Fibroblast of lung (primary cell): ENCODE measurements around the gene HVCN1.

Experiments used
- EZH2 ChIP-seq: IDR thresholded peaks from 2 replicates; pipeline ENCODE4 v1.5.1; 2012; ENCODE audit warnings: low read length, control low read depth, mild to moderate bottlenecking; ENCODE audit errors: missing control alignments
- TF ChIP-seq, protein P1 (sequence below), 2 donors: IDR thresholded peaks in 1 of 2; conservative IDR thresholded peaks in 1 of 2; 1 replicate in 1 of 2; 2 replicates in 1 of 2; pipeline ENCODE4 v1.5.1; 2011 to 2012; ENCODE audit warnings: low read length in 2 of 2, control low read depth in 1 of 2, inconsistent platforms in 1 of 2, low read depth in 1 of 2, mild to moderate bottlenecking in 1 of 2

DNA sequence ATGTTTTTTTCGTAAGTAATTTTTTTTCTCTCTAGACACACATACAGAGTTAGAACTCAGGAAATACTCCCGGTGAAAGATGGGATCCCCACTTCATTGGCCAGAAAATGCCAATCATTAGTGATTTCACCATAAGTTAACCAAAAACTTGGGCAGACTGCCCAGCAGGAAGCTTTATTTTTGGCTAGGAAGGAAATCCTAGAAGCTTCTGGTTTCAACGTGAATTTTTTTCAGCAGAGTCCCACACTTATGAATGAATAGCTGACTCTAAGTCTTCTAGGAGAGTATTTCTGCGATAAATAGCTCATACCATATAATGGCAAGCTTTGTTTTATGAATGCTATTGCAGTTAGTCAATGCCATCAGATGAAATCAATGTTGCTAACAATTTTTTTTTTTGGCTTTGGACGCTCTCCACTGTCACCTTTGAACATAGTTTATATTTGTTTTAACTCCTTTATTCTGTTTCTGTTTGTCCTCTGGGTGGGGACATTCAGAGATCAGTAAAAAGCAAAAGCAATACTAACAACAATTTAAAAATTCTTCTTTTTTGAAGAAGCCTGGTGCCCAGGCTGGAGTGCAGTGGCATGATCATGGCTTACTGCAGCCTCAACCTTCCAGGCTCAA lies 44.3 kb upstream of the HVCN1 start:
- TF ChIP-seq, protein P1, sequence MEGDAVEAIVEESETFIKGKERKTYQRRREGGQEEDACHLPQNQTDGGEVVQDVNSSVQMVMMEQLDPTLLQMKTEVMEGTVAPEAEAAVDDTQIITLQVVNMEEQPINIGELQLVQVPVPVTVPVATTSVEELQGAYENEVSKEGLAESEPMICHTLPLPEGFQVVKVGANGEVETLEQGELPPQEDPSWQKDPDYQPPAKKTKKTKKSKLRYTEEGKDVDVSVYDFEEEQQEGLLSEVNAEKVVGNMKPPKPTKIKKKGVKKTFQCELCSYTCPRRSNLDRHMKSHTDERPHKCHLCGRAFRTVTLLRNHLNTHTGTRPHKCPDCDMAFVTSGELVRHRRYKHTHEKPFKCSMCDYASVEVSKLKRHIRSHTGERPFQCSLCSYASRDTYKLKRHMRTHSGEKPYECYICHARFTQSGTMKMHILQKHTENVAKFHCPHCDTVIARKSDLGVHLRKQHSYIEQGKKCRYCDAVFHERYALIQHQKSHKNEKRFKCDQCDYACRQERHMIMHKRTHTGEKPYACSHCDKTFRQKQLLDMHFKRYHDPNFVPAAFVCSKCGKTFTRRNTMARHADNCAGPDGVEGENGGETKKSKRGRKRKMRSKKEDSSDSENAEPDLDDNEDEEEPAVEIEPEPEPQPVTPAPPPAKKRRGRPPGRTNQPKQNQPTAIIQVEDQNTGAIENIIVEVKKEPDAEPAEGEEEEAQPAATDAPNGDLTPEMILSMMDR (conservative IDR thresholded peaks at IDR 0.05 in 1 of 2, IDR thresholded peaks at IDR 0.05 in 1 of 2; ENCODE audit: low read depth in 1 of 2, low read length in 2 of 2): no peak
- no peak for TF ChIP-seq EZH2
